NCI-H510A treated with DMSO at 0.1 percent for 48 hours (cell line): ENCODE results near the gene CA11.
A peak's percentile ranks its signal among the peaks of the same experiment; 100 is the strongest.

Source experiments
- DNase-seq: peaks from one replicate; lab custom pipeline; 2025; lab: John Stamatoyannopoulos, UW

Gene CA11

GRCh38 chr19:48613024-48613851 lies 32.7 kb downstream of the CA11 start:
- DNase-seq = no peak

GRCh38 chr19:48611872-48612271 lies 34.1 kb downstream of the CA11 start:
- DNase-seq = no peak

GRCh38 chr19:48609571-48610108 lies 36.3 kb downstream of the CA11 start:
- DNase-seq = no peak

GRCh38 chr19:48608798-48609263 lies 37.2 kb downstream of the CA11 start:
- DNase-seq = peak; percentile 53

GRCh38 chr19:48607359-48607755 lies 38.6 kb downstream of the CA11 start:
- no peak for DNase-seq

- no peak for DNase-seq
Observed at GRCh38 chr19:48606463-48607358, 39.3 kb downstream of the CA11 start, which contains the start of gene SPACA4. Gene SPACA4 (plus strand): TSS chr19:48606742. CDS start chr19:48606979, 237 bp downstream.

GRCh38 chr19:48603850-48604249 lies 42.1 kb downstream of the CA11 start:
- DNase-seq = no peak

GRCh38 chr19:48603449-48603848 lies 42.5 kb downstream of the CA11 start:
- no peak for DNase-seq

GRCh38 chr19:48603001-48603400 lies 43.0 kb downstream of the CA11 start:
- no peak for DNase-seq

- no peak for DNase-seq
Observed at GRCh38 chr19:48600679-48601417, 45.1 kb downstream of the CA11 start.

GRCh38 chr19:48598996-48599700 lies 46.8 kb downstream of the CA11 start:
- DNase-seq = no peak

GRCh38 chr19:48596679-48597465 lies 49.1 kb downstream of the CA11 start:
- no peak for DNase-seq

- DNase-seq = no peak
Observed at GRCh38 chr19:48596237-48596636, 49.8 kb downstream of the CA11 start.

GRCh38 chr19:48595833-48596232 lies 50.2 kb downstream of the CA11 start:
- no peak for DNase-seq

- no peak for DNase-seq
Observed at GRCh38 chr19:48595171-48595570, 50.8 kb downstream of the CA11 start.

GRCh38 chr19:48591021-48591420 lies 55.0 kb downstream of the CA11 start:
- no peak for DNase-seq

GRCh38 chr19:48588670-48589401 lies 57.2 kb downstream of the CA11 start:
- DNase-seq = peak; percentile 73
